ENCODE measurements around the gene EMILIN2.

Gene EMILIN2

GRCh38 chr18:2960983-2961696 lies 114.3 kb downstream of the EMILIN2 start:
- DNase-seq, result no peak

GRCh38 chr18:2961821-2962220 lies 115.0 kb downstream of the EMILIN2 start:
- DNase-seq, result no peak

GRCh38 chr18:2963048-2963447 lies 116.2 kb downstream of the EMILIN2 start:
- DNase-seq, result peak; percentile 43 to 49

GRCh38 chr18:2964361-2965010 lies 117.7 kb downstream of the EMILIN2 start:
- DNase-seq, result no peak
